ENCODE measurements around the gene EGFL8.

DNA sequence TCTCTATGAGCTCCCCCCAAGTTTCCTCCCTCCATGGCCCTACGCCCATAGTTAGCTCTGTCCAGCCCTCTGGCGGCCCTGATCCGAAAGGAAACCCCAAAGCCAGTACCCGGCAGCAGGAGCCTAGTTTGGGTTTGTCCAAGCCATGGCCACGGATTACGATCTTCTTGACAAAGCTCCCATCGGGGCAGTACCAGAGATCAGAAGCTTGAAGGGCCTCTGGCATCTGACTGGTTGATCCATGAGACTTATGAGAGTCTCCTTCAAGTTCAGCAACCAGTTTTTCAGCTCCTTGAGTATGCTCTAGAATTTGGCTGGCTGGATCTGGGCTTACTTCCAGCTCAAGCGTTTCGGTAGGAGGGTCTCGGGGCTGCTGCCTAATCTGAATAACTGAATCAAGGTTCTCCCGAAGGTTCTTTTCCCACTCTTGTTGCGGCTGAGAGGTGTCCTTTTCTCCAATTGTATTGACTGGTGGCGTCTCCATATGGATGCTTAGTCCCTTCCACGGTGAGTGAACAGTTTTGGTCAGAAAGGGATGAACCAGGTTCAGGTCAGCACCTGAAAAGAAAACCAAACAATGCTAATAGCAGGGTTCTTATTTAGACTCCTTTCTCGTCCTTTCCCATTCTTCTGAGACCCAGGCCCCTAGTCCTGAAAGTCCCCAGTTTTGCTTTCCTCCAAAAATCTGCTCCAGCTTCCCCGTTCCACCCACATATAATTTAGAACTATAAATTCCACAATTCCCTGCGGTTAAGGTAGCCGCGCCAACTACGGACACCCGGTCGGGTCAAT, 34.9 kb upstream of the EGFL8 start:
- no peak for TF ChIP-seq POLR2A (IDR thresholded peaks at IDR 0.05; ENCODE audit: control extremely low read depth in 1 of 2, low read depth in 2 of 2, low read length in 2 of 2)
- no peak for TF ChIP-seq ATF2 (IDR thresholded peaks at IDR 0.05; ENCODE audit: low read length)

Measured in H1 (cell line).